ENCODE results near the gene TCF7L1. TPM values are rescaled to one million over a fixed set of nuclear protein-coding genes. Genes with fewer than 3 reads are reported as not detected.
"Not testable (repeated sequence)": the region's sequence is repeated elsewhere in the genome, so short reads cannot be mapped to it uniquely, and the experiment has no call there.

TCF7L1 gene
- total RNA-seq, 4 donors from 2014 or later, result 1.1 to 3.9 (median 2.8) TPM

- intact Hi-C loops (cut with DNase I; ENCODE audit: low total_unique reads), result no loop called here
- no peaks in the 10 kb centered on the region for H3K4me1 ChIP-seq
- in situ Hi-C loops (cut with MboI; ENCODE audit: low sequenced_read_pairs in 4 of 4), result no loop called here
Observed at GRCh38 chr2:85341269-85342029, 208.3 kb downstream of the TCF7L1 start.

GRCh38 chr2:85342156-85342555 is 209.0 kb downstream of the TCF7L1 start:
- Histone ChIP-seq H3K4me1 (no peaks in the 10 kb centered on the region), H3K27ac (no peak overlapping the region), H3K4me3 (no peak overlapping the region), H3K27me3 (no peaks in the 10 kb centered on the region), H3K9me3 (no peaks in the 10 kb centered on the region), H3K36me3 (peaks cover 2 to 44% of the 10 kb centered on the region in 2 donors)
- intact Hi-C loops (cut with DNase I; ENCODE audit: low total_unique reads), result no loop called here
- no peak for TF ChIP-seq POLR2A (IDR thresholded peaks at IDR 0.05)
- DNase-seq (no peak), ATAC-seq (no peak)
- in situ Hi-C loops (cut with MboI; ENCODE audit: low sequenced_read_pairs in 4 of 4), result no loop called here

More at GRCh38 chr2:85341269-85342029, 208.3 kb downstream of the TCF7L1 start:
- TF ChIP-seq POLR2A (IDR thresholded peaks at IDR 0.05), result no peak
- TF ChIP-seq, protein P1, sequence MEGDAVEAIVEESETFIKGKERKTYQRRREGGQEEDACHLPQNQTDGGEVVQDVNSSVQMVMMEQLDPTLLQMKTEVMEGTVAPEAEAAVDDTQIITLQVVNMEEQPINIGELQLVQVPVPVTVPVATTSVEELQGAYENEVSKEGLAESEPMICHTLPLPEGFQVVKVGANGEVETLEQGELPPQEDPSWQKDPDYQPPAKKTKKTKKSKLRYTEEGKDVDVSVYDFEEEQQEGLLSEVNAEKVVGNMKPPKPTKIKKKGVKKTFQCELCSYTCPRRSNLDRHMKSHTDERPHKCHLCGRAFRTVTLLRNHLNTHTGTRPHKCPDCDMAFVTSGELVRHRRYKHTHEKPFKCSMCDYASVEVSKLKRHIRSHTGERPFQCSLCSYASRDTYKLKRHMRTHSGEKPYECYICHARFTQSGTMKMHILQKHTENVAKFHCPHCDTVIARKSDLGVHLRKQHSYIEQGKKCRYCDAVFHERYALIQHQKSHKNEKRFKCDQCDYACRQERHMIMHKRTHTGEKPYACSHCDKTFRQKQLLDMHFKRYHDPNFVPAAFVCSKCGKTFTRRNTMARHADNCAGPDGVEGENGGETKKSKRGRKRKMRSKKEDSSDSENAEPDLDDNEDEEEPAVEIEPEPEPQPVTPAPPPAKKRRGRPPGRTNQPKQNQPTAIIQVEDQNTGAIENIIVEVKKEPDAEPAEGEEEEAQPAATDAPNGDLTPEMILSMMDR (IDR thresholded peaks at IDR 0.05 in 4 of 5, conservative IDR thresholded peaks at IDR 0.05 in 1 of 5), result no peak
- no peaks in the 10 kb centered on the region for H3K9me3 ChIP-seq
- ATAC-seq, result no peak
- no peak for DNase-seq
- H3K36me3 ChIP-seq, result peaks cover 0 to 37% of the 10 kb centered on the region in 2 donors
- no peak overlapping the region for H3K27ac ChIP-seq
- H3K27me3 ChIP-seq, result no peaks in the 10 kb centered on the region
- H3K4me3 ChIP-seq, result no peak overlapping the region

GRCh38 chr2:85343207-85343895 is 210.2 kb downstream of the TCF7L1 start:
- intact Hi-C loops (cut with DNase I; ENCODE audit: low total_unique reads); in situ Hi-C loops (cut with MboI; ENCODE audit: low sequenced_read_pairs in 4 of 4); DNase-seq; H3K4me1 ChIP-seq; H3K9me3 ChIP-seq; H3K27ac ChIP-seq; ATAC-seq; H3K27me3 ChIP-seq; H3K4me3 ChIP-seq: not testable (repeated sequence)
- H3K36me3 ChIP-seq, result peaks cover 2 to 56% of the 10 kb centered on the region in 2 donors

DNA sequence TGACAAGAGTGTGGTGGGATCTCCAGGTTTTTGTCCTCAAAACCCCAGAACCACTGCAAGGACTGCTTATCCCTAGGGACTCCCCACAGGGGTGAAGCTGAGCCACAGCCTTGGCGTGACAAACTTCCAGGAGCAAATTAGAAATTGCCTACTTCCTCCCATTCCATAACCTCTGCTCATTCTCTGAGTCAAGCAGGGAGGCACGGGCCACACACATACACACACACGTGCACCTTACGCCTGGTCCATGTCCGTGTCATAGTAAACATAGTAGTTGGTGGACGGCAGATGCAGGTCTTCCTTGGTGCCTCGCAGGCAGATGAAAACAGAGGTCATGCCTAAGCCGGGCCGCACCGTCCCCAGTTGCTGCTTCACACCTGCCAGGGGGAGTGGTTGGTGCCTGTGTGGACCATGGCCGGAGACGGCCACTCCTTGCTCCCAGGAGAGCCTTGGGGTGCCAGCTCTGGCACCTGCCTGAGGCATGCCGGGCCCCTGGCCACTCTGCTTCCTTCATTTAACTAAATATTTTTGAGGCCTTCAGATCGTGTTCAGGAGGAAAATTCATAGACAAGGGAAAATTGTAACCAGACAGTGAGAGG is 211.3 kb downstream of the TCF7L1 start:
- intact Hi-C loops (cut with DNase I; ENCODE audit: low total_unique reads), result no loop called here

DNA sequence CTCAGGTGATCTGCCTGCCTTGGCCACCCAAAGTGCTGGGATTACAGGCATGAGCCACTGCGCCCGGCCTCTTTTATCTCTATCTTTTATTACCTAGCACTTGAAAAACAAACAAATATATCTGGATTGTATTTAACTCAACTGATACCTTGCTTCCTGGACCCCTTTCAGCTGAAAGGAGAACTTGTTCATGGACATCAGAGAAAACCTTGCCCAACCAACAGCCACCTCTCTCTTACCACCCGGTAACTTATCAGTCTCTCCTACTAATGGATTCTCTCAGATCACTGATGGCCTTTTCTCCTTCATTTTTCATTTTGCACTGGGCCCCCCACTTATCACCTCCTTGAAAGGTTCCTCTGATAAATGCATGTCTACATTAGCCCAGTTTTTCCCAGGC is 214.4 kb downstream of the TCF7L1 start:
- in situ Hi-C loops (cut with MboI; ENCODE audit: low sequenced_read_pairs in 4 of 4) (no loop called here), intact Hi-C loops (cut with DNase I; ENCODE audit: low total_unique reads) (no loop called here)
- no peak for TF ChIP-seq POLR2A (IDR thresholded peaks at IDR 0.05)
- TF ChIP-seq, protein P1 (IDR thresholded peaks at IDR 0.05 in 4 of 5, conservative IDR thresholded peaks at IDR 0.05 in 1 of 5), result no peak
- no peaks in the 10 kb centered on the region for H3K9me3 ChIP-seq
- peaks cover 5 to 95% of the 10 kb centered on the region in 2 donors for H3K36me3 ChIP-seq
- no peak for ATAC-seq
- H3K4me3 ChIP-seq, result no peak overlapping the region
- DNase-seq, result no peak
- H3K27ac ChIP-seq, result no peak overlapping the region
- H3K27me3 ChIP-seq, result no peaks in the 10 kb centered on the region
- peaks cover 5 to 6% of the 10 kb centered on the region in 2 donors for H3K4me1 ChIP-seq

More for the DNA sequence above, 211.3 kb downstream of the TCF7L1 start:
- no peak for ATAC-seq
- TF ChIP-seq, protein P1 (IDR thresholded peaks at IDR 0.05 in 4 of 5, conservative IDR thresholded peaks at IDR 0.05 in 1 of 5), result no peak
- TF ChIP-seq POLR2A (IDR thresholded peaks at IDR 0.05), result no peak
- Histone ChIP-seq H3K36me3 (peaks cover 5 to 66% of the 10 kb centered on the region in 2 donors), H3K4me1 (no peaks in the 10 kb centered on the region), H3K27me3 (no peaks in the 10 kb centered on the region), H3K9me3 (no peaks in the 10 kb centered on the region), H3K4me3 (no peak overlapping the region), H3K27ac (no peak overlapping the region)
- in situ Hi-C loops (cut with MboI; ENCODE audit: low sequenced_read_pairs in 4 of 4), result no loop called here
- no peak for DNase-seq
